Activated CD8-positive, alpha-beta T cell treated with anti-CD3 and anti-CD28 coated beads for 36 hours (primary cell): Measurements from ENCODE around the gene DAZAP1. TPM values are rescaled to one million over a fixed set of nuclear protein-coding genes. Genes with fewer than 3 reads are reported as not detected.

Source experiments
- ATAC-seq: fragments of 200-7000 bp; cut with Tn5 transposase; one replicate; pipeline ENCODE4 v1.10.0; 2021; ENCODE audit warnings: mild to moderate bottlenecking, moderate library complexity
- CTCF ChIA-PET: fragments of 350-600 bp; sonication (Branson Sonifier 250); formaldehyde crosslinking; loops from one replicate; lab custom pipeline; 2021; ENCODE audit warnings: antibody characterized with exemption; lab: Charles Lee
- POLR2A ChIA-PET: fragments of 350-600 bp; sonication (Branson Sonifier 250); formaldehyde crosslinking; loops from one replicate; lab custom pipeline; 2021; ENCODE audit warnings: antibody characterized with exemption; lab: Charles Lee
- DNase-seq: peaks from one replicate; pipeline ENCODE4 v3.0.0-alpha.2; 2020
- H3K27ac Mint-ChIP-seq: one replicate; pipeline ENCODE4 v1.8.0; 2021; ENCODE audit warnings: mild to moderate bottlenecking, mixed read lengths
- H3K27me3 Mint-ChIP-seq: one replicate; pipeline ENCODE4 v1.8.0; 2021; ENCODE audit warnings: mixed read lengths
- H3K36me3 Mint-ChIP-seq: one replicate; pipeline ENCODE4 v1.8.0; 2021; ENCODE audit warnings: low read depth, mixed read lengths
- H3K4me1 Mint-ChIP-seq: one replicate; pipeline ENCODE4 v1.8.0; 2021; ENCODE audit warnings: low read depth, mixed read lengths
- H3K4me3 Mint-ChIP-seq: one replicate; pipeline ENCODE4 v1.8.0; 2021; ENCODE audit warnings: mild to moderate bottlenecking, moderate library complexity, mixed read lengths
- H3K9me3 Mint-ChIP-seq: one replicate; pipeline ENCODE4 v1.8.0; 2021; ENCODE audit warnings: mixed read lengths
- CTCF ChIP-seq: fragments of 200-600 bp; IDR thresholded peaks from one replicate; pipeline ENCODE4 v1.8.0; 2022; ENCODE audit warnings: antibody characterized with exemption, mild to moderate bottlenecking
- intact Hi-C: fragments of 100-400 bp; cut with micrococcal nuclease; formaldehyde crosslinking; loops from one replicate; pipeline ENCODE4 v1.10.0; 2022
- total RNA-seq, 2 experiments: library from RNA; stranded (reverse); gene quantifications; one replicate each; pipeline ENCODE4 v1.2.3, GENCODE V29; 2021

The DAZAP1 gene
- total RNA-seq, 2 experiments from 2014 or later, result 263 to 283 TPM

GRCh38 chr19:1431759-1432506 is 24.5 kb downstream of the DAZAP1 start:
- peaks cover 17% of the 10 kb centered on the region for H3K36me3 Mint-ChIP-seq
- ChIA-PET POLR2A (interaction anchor here (1.1 to 1.5 kb wide), 3 partner anchors 13 to 18 kb away, joined by 3 to 5 read pairs (median 5); no protein-coding TSS in a partner anchor), CTCF (interaction anchor here (0.6 to 1.1 kb wide), 2 partner anchors 12 to 13 kb away, joined by 3 read pairs; no protein-coding TSS in a partner anchor)
- TF ChIP-seq CTCF, result no peak
- ATAC-seq, result no peak
- H3K27me3 Mint-ChIP-seq, result no peaks in the 10 kb centered on the region
- no peaks in the 10 kb centered on the region for H3K4me1 Mint-ChIP-seq
- DNase-seq, result no peak
- no peaks in the 10 kb centered on the region for H3K9me3 Mint-ChIP-seq
- H3K4me3 Mint-ChIP-seq, result no peak overlapping the region
- H3K27ac Mint-ChIP-seq, result no peak overlapping the region
- intact Hi-C loops, result no loop called here

GRCh38 chr19:1432507-1432887 is 25.1 kb downstream of the DAZAP1 start:
- ChIA-PET CTCF (interaction anchor here (0.6 kb wide), 1 partner anchor 12 kb away, joined by 3 read pairs; no protein-coding TSS in a partner anchor), POLR2A (interaction anchor here (1.5 kb wide), 1 partner anchor 19 kb away, joined by 5 read pairs; no protein-coding TSS in a partner anchor)
- no peak for TF ChIP-seq CTCF
- intact Hi-C loops, result no loop called here
- Mint-ChIP-seq H3K27me3 (no peaks in the 10 kb centered on the region), H3K36me3 (peaks cover 17% of the 10 kb centered on the region), H3K4me1 (no peaks in the 10 kb centered on the region), H3K9me3 (no peaks in the 10 kb centered on the region), H3K4me3 (no peak overlapping the region), H3K27ac (no peak overlapping the region)
- DNase-seq, result no peak
- no peak for ATAC-seq

- POLR2A ChIA-PET, result interaction anchor here (1.5 kb wide), 1 partner anchor 19 kb away, joined by 5 read pairs; no protein-coding TSS in a partner anchor
- no peak for ATAC-seq
- H3K27me3 Mint-ChIP-seq, result no peaks in the 10 kb centered on the region
- H3K9me3 Mint-ChIP-seq, result no peaks in the 10 kb centered on the region
- H3K27ac Mint-ChIP-seq, result no peak overlapping the region
- peaks cover 17% of the 10 kb centered on the region for H3K36me3 Mint-ChIP-seq
- no peak for TF ChIP-seq CTCF
- intact Hi-C loops, result no loop called here
- CTCF ChIA-PET, result no interaction called here
- H3K4me3 Mint-ChIP-seq, result no peak overlapping the region
- H3K4me1 Mint-ChIP-seq, result peaks cover 5% of the 10 kb centered on the region
- DNase-seq, result no peak
Measured at GRCh38 chr19:1433119-1434039, 26.0 kb downstream of the DAZAP1 start.

GRCh38 chr19:1434040-1434366 is 26.6 kb downstream of the DAZAP1 start:
- ChIA-PET CTCF (no interaction called here), POLR2A (interaction anchor here (0.9 to 1.4 kb wide), 2 partner anchors 18 to 503 kb away, joined by 3 read pairs; no protein-coding TSS in a partner anchor)
- H3K9me3 Mint-ChIP-seq, result no peaks in the 10 kb centered on the region
- peaks cover 19% of the 10 kb centered on the region for H3K36me3 Mint-ChIP-seq
- no peaks in the 10 kb centered on the region for H3K27me3 Mint-ChIP-seq
- intact Hi-C loops, result no loop called here
- H3K27ac Mint-ChIP-seq, result no peak overlapping the region
- no peak for DNase-seq
- peaks cover 5% of the 10 kb centered on the region for H3K4me1 Mint-ChIP-seq
- TF ChIP-seq CTCF, result no peak
- no peak overlapping the region for H3K4me3 Mint-ChIP-seq
- no peak for ATAC-seq
